H1 (cell line): ENCODE results near the gene ARID1B. TPM values are rescaled to one million over a fixed set of nuclear protein-coding genes. Genes with fewer than 3 reads are reported as not detected.

ENCODE experiments used
- SIX5 ChIP-seq: IDR thresholded peaks from 2 replicates; pipeline ENCODE4 v1.6.1; 2011; ENCODE audit warnings: mild to moderate bottlenecking, low read depth, low read length
- polyA plus RNA-seq, 7 experiments: library from polyadenylated mRNA; depleted of rRNA in 3 of 7; stranded (reverse) in 5 of 7; unstranded in 2 of 7; fragments of >200 nt in 5 of 7; fragments of 200-250 nt in 2 of 7; gene quantifications; 1 replicate in 5 of 7; 2 replicates in 1 of 7; 4 replicates in 1 of 7; pipeline versions ENCODE4 v1.2.1 to v1.2.3, GENCODE V29; 2011 to 2013; ENCODE audit warnings: missing spikeins in 2 of 7, mixed read lengths in 2 of 7
- total RNA-seq: library from RNA; stranded (reverse); fragmentation: NEBNext Ultra II Directional; extraction: Animal tissue kit (Norgen Biotek cat#: 25700); gene quantifications from 2 replicates; pipeline ENCODE4 v1.2.1, GENCODE V29; 2021

ARID1B gene
- total and polyA plus RNA-seq, 2 of the 8 experiments (the other 6 are each of a cell fraction or from before 2014, with no cell fraction given), result 24.3 to 70.3 TPM

GRCh38 chr6:156848533-156848932, 71.4 kb downstream of the ARID1B start (continued):
- TF ChIP-seq SIX5, result no peak
- TF ChIP-seq, all 59 proteins: peak for 0
